IPS-18c (cell line): ENCODE results near the gene DICER1.
"Not testable (repeated sequence)": the region's sequence is repeated elsewhere in the genome, so short reads cannot be mapped to it uniquely, and the experiment has no call there.

Experiments used
- H3K4me3 ChIP-seq: 2 replicates; pipeline ENCODE4 v1.7.0; 2013; ENCODE audit warnings: low read depth, mild to moderate bottlenecking, low read length, moderate library complexity; ENCODE audit not compliant: insufficient read depth
- H3K9me3 ChIP-seq: one replicate; pipeline ENCODE4 v1.6.1; 2013; ENCODE audit warnings: mild to moderate bottlenecking, low read length, moderate library complexity; ENCODE audit not compliant: control insufficient read depth, insufficient read depth

Gene DICER1

GRCh38 chr14:95138455-95138854 lies 18.9 kb downstream of the DICER1 start:
- not testable (repeated sequence) for H3K4me3 ChIP-seq, H3K9me3 ChIP-seq

GRCh38 chr14:95137804-95138167 lies 19.5 kb downstream of the DICER1 start:
- no peaks in the 10 kb centered on the region for H3K9me3 ChIP-seq
- no peak overlapping the region for H3K4me3 ChIP-seq

- H3K9me3 ChIP-seq, result no peaks in the 10 kb centered on the region
Measured at GRCh38 chr14:95137164-95137803, 20.0 kb downstream of the DICER1 start.

GRCh38 chr14:95136631-95137030 lies 20.7 kb downstream of the DICER1 start:
- Histone ChIP-seq H3K9me3 (no peaks in the 10 kb centered on the region), H3K4me3 (no peak overlapping the region)

More at GRCh38 chr14:95137164-95137803, 20.0 kb downstream of the DICER1 start:
- H3K4me3 ChIP-seq, result no peak overlapping the region

DNA sequence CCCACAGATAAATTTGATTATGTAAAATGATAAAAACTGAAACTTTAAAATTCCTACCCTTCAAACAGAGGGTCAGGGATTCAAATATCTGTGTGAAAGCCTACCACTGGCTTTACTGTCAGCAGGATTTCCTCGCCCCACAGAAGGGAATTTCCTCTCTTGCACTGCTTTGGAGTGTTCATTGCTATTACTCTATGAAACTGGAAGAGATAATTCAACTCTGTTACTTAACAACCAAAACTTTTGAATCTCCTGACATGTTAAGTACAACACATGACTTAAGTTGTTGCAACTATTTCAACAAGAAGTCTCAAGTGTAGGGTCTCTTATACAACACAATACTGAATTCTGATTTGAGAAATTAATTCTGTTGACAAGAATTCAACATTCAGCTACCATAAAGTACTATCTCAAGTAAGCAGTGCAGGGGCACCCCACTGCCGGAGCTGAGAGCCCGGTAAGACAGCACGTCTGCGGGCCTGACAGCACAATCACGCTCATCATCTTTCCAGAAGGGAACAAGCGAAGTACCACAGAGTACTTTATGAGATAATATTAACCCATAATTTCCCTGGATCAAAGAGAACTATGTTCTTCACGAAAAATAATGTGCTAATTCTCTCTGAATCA lies 22.9 kb downstream of the DICER1 start:
- no peak overlapping the region for H3K4me3 ChIP-seq
- no peaks in the 10 kb centered on the region for H3K9me3 ChIP-seq

- H3K9me3 ChIP-seq, result no peaks in the 10 kb centered on the region
- no peak overlapping the region for H3K4me3 ChIP-seq
Measured at GRCh38 chr14:95133282-95133681, 24.0 kb downstream of the DICER1 start.

- no peaks in the 10 kb centered on the region for H3K9me3 ChIP-seq
- H3K4me3 ChIP-seq, result no peak overlapping the region
Measured at GRCh38 chr14:95132760-95133159, 24.6 kb downstream of the DICER1 start.

GRCh38 chr14:95130549-95130948 lies 26.8 kb downstream of the DICER1 start:
- Histone ChIP-seq H3K4me3 (no peak overlapping the region), H3K9me3 (no peaks in the 10 kb centered on the region)

- H3K4me3 ChIP-seq, result no peak overlapping the region
- H3K9me3 ChIP-seq, result no peaks in the 10 kb centered on the region
Measured at GRCh38 chr14:95128140-95128539, 29.2 kb downstream of the DICER1 start.

- no peaks in the 10 kb centered on the region for H3K9me3 ChIP-seq
Measured at GRCh38 chr14:95127531-95127911, 29.8 kb downstream of the DICER1 start.

DNA sequence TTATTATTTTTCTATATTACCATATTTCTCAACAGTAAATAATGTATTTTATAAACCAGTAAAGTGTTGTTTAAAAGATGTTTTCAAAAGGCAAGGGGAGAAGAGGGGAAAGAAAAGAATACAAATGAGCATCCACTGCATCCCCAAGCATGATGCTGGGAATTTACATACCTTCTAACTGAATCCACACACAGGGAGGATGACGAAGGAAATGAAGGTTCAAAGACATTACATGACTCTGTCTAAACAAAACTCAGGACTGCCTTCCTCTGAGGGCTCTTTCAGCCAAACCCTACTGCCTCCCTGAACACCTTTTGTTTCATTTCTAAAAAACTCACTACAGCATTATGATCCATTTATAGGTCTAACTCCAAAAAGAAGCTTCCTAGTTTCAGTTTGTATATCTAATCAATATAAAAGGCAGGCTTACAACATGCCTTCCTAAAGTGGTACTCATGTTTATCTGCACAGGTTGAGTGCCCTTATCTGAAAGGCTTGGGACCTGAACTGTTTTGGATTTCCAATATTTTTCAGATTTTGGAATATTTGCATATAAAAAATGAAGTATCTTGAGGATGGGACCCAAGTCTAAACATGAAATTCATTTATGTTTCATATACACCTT lies 30.3 kb downstream of the DICER1 start:
- Histone ChIP-seq H3K4me3 (no peak overlapping the region), H3K9me3 (no peaks in the 10 kb centered on the region)

More at GRCh38 chr14:95127531-95127911, 29.8 kb downstream of the DICER1 start:
- H3K4me3 ChIP-seq, result no peak overlapping the region

DNA sequence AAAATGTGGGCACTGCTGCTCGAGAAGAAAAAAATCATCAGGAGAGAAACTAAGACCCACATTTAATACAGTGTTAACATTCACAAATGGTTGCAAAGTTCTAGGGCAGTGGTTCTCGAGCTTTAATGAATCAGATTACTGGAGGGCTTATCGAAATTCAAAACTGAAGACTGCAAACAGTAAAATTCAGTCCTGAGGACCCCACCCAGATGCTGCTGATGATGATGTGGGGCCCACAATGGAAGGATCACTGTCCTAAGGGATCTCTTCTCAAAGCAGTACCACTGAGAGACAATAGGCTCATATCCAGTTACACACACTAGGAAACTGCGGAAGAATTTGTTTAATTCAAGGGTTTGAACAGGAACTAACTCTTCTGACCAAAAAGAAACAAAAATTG lies 31.4 kb downstream of the DICER1 start:
- Histone ChIP-seq H3K9me3 (no peaks in the 10 kb centered on the region), H3K4me3 (no peak overlapping the region)

DNA sequence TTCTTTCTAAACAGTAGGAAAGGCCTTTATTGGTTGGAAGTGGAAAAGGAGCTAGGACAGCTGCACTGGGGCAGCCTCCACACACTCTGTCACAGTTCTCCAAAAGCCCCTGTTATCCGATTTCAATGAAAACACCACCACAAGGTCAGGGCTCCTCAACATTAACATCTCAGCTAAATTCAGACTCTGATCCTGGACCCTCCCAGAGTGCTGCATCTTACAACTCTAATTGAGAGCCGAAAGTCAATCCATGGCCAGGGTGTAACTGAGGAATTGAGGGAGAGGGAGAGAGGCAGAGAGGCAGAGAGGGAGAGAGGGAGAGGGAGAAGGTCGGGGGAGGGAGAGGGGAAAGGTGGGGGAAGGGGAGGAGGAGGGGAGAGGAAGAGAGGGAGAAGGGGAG lies 32.1 kb downstream of the DICER1 start:
- no peaks in the 10 kb centered on the region for H3K9me3 ChIP-seq
- H3K4me3 ChIP-seq, result no peak overlapping the region

- Histone ChIP-seq H3K9me3 (no peaks in the 10 kb centered on the region), H3K4me3 (no peak overlapping the region)
Measured at GRCh38 chr14:95123891-95124579, 33.3 kb downstream of the DICER1 start.

GRCh38 chr14:95122621-95122945 lies 34.7 kb downstream of the DICER1 start:
- Histone ChIP-seq H3K4me3 (no peak overlapping the region), H3K9me3 (no peaks in the 10 kb centered on the region)

- H3K4me3 ChIP-seq, result no peak overlapping the region
- H3K9me3 ChIP-seq, result no peaks in the 10 kb centered on the region
Measured at GRCh38 chr14:95121911-95122620, 35.3 kb downstream of the DICER1 start.

DNA sequence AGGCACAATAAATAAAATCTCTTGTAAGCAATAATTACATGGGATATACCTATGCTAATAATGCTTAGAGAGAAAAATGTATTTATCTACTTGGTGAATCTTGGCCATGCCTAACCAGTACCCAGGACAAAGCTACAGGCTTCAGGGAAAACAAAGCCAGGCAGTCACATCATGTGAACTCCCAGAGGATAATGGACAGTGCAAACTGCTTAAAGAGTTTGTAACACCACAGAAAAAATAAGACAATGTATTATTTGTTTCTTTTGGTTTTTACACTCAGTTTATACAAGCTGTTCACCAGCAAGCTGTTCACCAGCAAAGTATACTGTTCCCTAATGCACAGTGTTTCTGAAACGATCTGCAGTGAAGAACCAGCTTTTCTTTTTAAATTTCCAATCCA lies 38.0 kb downstream of the DICER1 start:
- no peak overlapping the region for H3K4me3 ChIP-seq
- no peaks in the 10 kb centered on the region for H3K9me3 ChIP-seq
